ENCODE measurements around the gene RHOU.

Gene RHOU

DNA sequence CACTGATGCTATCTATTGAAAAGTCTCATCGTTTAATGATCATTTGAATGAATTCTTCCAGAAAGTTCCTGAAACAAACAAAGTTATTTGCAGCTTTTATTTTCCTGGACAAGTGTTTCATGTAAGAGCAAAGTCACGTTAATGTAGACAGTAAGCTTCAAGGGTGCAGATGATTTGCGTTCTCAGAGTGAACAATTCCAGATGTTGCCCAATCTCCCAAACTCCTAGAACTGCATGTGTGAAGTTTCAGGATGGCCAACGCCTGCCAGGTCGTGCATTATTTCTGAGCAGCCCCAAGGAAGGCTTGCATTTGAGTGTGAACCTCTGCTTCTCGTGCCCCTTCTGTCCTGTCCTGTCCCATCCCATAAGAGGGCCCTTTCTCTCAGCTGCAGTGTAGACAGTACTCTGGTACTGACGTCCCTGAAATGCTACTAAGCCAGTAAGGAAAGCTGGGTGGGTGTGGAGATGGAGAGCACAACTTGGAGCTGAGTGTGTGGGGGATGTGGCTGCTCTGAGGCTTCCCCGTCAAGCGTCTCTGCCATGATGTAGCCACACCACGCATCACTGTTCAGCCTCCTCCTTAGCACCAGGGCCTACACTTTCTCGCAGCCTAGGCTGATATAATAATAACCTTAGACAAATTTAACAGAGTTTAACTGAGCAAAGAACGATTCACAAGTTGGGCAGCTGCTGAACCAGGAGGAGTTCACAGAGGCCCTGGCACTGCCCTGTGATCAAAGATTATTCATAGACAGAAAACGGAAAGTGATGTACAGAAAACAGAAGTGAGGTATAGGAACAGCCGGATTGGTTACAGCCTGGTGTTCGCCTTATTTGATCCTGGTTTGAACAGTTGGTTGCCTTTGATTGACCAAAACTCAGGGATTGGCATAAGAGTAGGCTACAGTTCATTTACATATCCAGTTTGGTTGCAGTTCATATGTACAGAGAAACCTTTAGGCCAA is 50.4 kb downstream of the RHOU start:
- no peak for DNase-seq

- no peak for DNase-seq
Observed at GRCh38 chr1:228786361-228787129, 51.3 kb downstream of the RHOU start.

DNA sequence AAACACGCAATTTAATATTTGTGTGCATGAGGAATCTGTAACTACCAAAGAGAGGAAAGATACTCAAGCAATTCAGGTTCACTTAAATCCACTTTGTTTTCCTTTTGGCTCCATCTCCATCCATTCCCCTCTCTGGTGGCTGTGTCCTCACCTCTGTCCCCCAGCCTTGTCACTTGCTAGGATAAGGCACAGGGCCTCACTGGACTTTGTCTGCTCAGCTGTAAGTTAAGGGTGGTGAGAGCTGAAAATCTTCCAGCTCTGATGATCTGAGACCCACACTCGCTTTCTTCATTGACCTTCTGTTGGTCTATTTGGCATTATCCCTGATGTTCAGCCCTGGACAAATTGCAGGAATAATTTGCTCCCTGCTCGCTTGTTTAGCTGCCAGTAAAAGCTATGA is 56.5 kb downstream of the RHOU start:
- DNase-seq: no peak

GRCh38 chr1:228792601-228793000 is 57.3 kb downstream of the RHOU start:
- DNase-seq: no peak

- DNase-seq: no peak
Observed at GRCh38 chr1:228793032-228793431, 57.8 kb downstream of the RHOU start.

DNA sequence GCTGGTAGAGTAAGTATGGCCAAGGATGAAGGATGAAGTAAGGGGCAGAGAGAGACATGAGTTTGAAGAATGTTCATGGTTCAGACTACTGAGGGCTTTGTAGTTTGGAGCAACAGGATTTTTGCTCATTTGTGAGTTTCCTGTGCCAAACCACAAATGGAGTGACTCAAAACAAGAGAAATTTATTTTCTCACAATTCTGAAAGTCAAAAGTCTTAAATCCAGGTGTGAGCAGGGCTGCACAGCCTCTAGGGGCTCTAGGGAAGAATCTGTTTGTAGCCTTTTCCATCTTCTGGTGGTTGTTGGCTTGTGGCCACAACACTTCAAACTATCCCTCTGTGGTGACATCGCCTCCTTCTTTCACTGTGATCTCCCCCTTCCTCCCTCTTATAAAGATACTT is 58.9 kb downstream of the RHOU start:
- DNase-seq: no peak

GRCh38 chr1:228794810-228795209 is 59.5 kb downstream of the RHOU start:
- DNase-seq: no peak

DNA sequence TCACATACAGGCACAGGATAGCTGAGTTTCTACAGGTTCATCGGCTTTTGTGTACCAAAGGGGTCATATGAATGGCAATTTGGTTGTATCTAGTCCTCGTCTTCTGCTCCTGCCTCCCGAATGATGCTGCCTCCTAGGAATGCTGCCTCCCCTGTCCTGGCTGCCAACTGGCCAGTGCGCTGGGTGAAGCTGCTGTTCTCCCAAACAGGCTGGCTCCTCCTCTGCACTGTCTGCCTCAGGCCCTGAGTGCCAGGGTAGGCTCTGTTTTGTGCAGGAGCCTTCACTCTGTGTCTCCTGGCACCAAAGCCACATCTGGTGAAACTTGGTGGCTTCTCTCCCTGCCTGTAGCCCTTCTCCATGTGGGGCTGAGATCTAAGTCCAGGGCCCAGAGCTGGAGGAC is 60.3 kb downstream of the RHOU start:
- no peak for DNase-seq
